ELR (cell line): ENCODE data around the gene GAB1.

Experiments
- DNase-seq: peaks from one replicate; pipeline ENCODE4 v3.0.0-alpha.2; 2015; ENCODE audit warnings: low read depth

The GAB1 gene

GRCh38 chr4:143417679-143418403, 81.2 kb downstream of the GAB1 start:
- no peak for DNase-seq

- no peak for DNase-seq
Observed at GRCh38 chr4:143420227-143420626, 83.6 kb downstream of the GAB1 start.

- no peak for DNase-seq
Observed at GRCh38 chr4:143421609-143422008, 84.9 kb downstream of the GAB1 start.

GRCh38 chr4:143424276-143424675, 87.6 kb downstream of the GAB1 start:
- DNase-seq, result peak; percentile 8

GRCh38 chr4:143431526-143432257, 95.0 kb downstream of the GAB1 start:
- no peak for DNase-seq

- no peak for DNase-seq
Observed at GRCh38 chr4:143432258-143432591, 95.5 kb downstream of the GAB1 start.

- DNase-seq, result no peak
Observed at GRCh38 chr4:143433231-143433630, 96.6 kb downstream of the GAB1 start.

- no peak for DNase-seq
Observed at GRCh38 chr4:143435955-143436354, 99.3 kb downstream of the GAB1 start.

- no peak for DNase-seq
Observed at GRCh38 chr4:143437476-143437875, 100.8 kb downstream of the GAB1 start.

- no peak for DNase-seq
Observed at GRCh38 chr4:143437937-143438336, 101.3 kb downstream of the GAB1 start.

GRCh38 chr4:143438710-143439109, 102.0 kb downstream of the GAB1 start:
- peak; percentile 41 for DNase-seq

GRCh38 chr4:143441109-143441508, 104.4 kb downstream of the GAB1 start:
- no peak for DNase-seq

GRCh38 chr4:143441678-143442077, 105.0 kb downstream of the GAB1 start:
- no peak for DNase-seq

GRCh38 chr4:143443728-143444127, 107.1 kb downstream of the GAB1 start:
- no peak for DNase-seq

GRCh38 chr4:143451186-143451585, 114.5 kb downstream of the GAB1 start:
- no peak for DNase-seq

- DNase-seq, result no peak
Observed at GRCh38 chr4:143455211-143455610, 118.5 kb downstream of the GAB1 start.

- no peak for DNase-seq
Observed at GRCh38 chr4:143458966-143459365, 122.3 kb downstream of the GAB1 start.

- DNase-seq, result no peak
Observed at GRCh38 chr4:143473334-143474126, 136.9 kb downstream of the GAB1 start.

- no peak for DNase-seq
Observed at GRCh38 chr4:143477487-143477886, 140.8 kb downstream of the GAB1 start.

- no peak for DNase-seq
Observed at GRCh38 chr4:143481361-143481760, 144.7 kb downstream of the GAB1 start.

- peak; percentile 62 for DNase-seq
Observed at GRCh38 chr4:143482840-143483239, 146.2 kb downstream of the GAB1 start.

GRCh38 chr4:143486314-143486713, 149.6 kb downstream of the GAB1 start:
- DNase-seq, result peak; percentile 30

- no peak for DNase-seq
Observed at GRCh38 chr4:143488687-143489086, 152.0 kb downstream of the GAB1 start.
